ENCODE results near the gene SPN.

- TF ChIP-seq CTCF (optimal IDR thresholded peaks at IDR 0.05 in 1 of 3, IDR thresholded peaks at IDR 0.05 in 1 of 3, conservative IDR thresholded peaks at IDR 0.05 in 1 of 3; ENCODE audit: extremely low read depth in 1 of 3, insufficient read depth in 2 of 3, low read length in 3 of 3): no peak
- no peak for TF ChIP-seq EZH2 (IDR thresholded peaks at IDR 0.05; ENCODE audit: low read length)
Measured at GRCh38 chr16:29684679-29685078, 21.6 kb downstream of the SPN start.
